Body of pancreas (tissue), 4 donors: ENCODE measurements around the gene ASPM.

Source experiments
- CTCF ChIP-seq, 7 experiments: fragments of 450-650 bp in 4 of 7; fragments of 200-600 bp in 3 of 7; sonication (generic) in 3 of 7; IDR thresholded peaks; one replicate each; pipeline ENCODE4 v1.5.1; 2016 to 2019; ENCODE audit warnings: antibody characterized with exemption in 7 of 7
- POLR2A ChIP-seq, 3 donors: fragments of 450-650 bp; IDR thresholded peaks; one replicate each; pipeline ENCODE4 v1.6.1; 2016; ENCODE audit warnings: antibody characterized with exemption in 3 of 3, mild to moderate bottlenecking in 2 of 3

- TF ChIP-seq CTCF (IDR thresholded peaks at IDR 0.05) (no peak), POLR2A (IDR thresholded peaks at IDR 0.05) (no peak)
Measured at GRCh38 chr1:197184190-197184589, 37.7 kb upstream of the ASPM start.
